OCI-LY1 (cell line): ENCODE data around the gene ADARB2.

Experiments used
- CTCF ChIP-seq: fragments of 200-600 bp; sonication (generic), shearing (Covaris generic); IDR thresholded peaks from 2 replicates; pipeline ENCODE4 v1.5.1; 2017; ENCODE audit warnings: mild to moderate bottlenecking, antibody characterized with exemption, low read length, moderate library complexity, mixed read lengths
- EZH2 ChIP-seq: fragments of 200-600 bp; sonication (generic), shearing (Covaris generic); IDR thresholded peaks from 2 replicates; pipeline ENCODE4 v1.8.0; 2017; ENCODE audit warnings: borderline replicate concordance, mixed run types, mild to moderate bottlenecking, antibody characterized with exemption, low read length, moderate library complexity, mixed read lengths

- TF ChIP-seq CTCF = no peak
- TF ChIP-seq EZH2 = no peak
Measured at GRCh38 chr10:1291178-1292090, 445.9 kb downstream of the ADARB2 start.
